HG03521 (cell line): ENCODE measurements around the gene ESAM.

Experiments used
- ATAC-seq: cut with Tn5 transposase; IDR thresholded peaks from one replicate; pipeline ENCODE4 v1.9.1; 2021; ENCODE audit warnings: mild to moderate bottlenecking, moderate library complexity; ENCODE audit not compliant: unreplicated experiment

The ESAM gene

DNA sequence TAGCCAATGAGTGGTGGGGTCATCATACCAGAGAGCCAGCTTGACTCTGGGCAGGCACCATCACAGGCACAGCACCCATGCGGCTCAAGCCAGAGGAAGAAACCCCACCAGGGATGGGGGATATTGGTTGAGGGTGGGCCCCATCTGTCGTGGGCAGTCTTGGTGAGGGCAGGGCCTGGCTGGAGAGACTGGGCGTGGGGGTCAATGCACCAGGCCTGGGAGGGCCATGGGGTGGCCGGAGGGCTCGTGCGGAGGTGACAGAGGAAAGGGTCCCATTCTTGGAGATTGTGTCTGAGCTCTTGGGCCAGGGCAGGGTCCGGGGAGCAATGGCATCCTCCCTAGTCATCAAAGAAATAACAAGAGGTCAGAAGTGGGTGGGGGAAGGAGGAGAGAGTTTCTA, 8.5 kb downstream of the ESAM start:
- ATAC-seq = no peak

DNA sequence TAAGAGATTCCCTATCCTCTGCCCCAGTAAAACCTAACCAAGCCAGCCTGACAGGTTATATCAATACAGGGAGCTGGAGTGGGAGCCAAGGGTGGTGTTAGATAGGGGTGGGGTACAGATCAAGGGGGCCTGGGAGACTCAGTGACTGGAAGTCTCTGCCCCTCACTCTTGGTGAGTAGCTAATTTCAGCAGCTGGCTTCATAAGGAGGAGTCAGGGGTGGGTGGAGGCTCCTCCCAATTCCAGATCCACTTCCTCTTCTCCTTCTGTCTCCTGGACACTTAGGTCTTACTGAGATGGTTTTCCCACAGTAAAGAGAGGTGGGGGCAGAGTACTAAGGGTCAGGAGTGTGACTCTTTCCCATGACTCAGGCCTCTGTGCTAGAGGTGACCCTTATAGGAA, 8.9 kb downstream of the ESAM start:
- no peak for ATAC-seq

- no peak for ATAC-seq
Observed at GRCh38 chr11:124752471-124753102, 9.5 kb downstream of the ESAM start.

DNA sequence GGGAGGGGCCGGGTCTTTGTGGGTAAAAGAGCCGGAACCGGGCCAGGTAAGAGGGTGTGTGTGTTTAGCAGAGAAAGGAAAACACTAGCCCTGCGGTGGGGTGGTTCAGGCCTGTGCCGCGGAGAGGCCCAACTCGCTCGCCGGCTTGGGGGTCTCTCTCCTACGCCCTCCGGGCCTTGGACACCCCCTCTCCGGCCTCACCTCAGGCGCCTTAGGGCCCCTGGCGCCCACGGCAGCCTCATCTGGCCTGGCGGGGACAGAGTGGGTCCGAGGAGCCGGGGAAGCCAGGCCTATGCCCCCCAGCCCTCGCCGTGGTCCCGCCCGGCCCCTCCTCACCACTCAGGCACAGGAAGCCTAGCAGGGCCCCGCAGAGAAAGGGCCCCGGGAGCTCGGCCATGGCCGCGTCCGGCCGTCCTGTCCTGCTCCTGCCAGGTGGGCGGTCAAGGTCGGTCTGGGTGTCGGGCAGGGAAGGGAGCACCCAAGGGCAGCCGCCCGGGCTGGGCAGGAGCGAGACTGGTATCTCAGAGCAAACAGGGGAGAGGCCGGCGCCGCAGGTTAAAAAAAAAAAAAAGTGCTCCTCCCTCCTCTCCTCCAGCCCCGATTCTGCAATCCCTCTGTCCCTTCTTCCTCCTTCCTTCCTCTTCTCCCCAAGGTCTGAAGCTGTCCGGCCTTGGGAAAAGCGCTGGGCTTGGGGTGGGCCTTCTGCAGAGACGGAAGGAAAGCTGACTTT, 10.2 kb downstream of the ESAM start, which contains the start of gene VSIG2:
Gene VSIG2, minus strand, starts transcription at position 515 of the 730 bp plus-strand sequence. Its CDS starts 118 bp downstream, at position 397.
- ATAC-seq = no peak

- ATAC-seq = no peak
Observed at GRCh38 chr11:124751391-124751740, 10.7 kb downstream of the ESAM start.

DNA sequence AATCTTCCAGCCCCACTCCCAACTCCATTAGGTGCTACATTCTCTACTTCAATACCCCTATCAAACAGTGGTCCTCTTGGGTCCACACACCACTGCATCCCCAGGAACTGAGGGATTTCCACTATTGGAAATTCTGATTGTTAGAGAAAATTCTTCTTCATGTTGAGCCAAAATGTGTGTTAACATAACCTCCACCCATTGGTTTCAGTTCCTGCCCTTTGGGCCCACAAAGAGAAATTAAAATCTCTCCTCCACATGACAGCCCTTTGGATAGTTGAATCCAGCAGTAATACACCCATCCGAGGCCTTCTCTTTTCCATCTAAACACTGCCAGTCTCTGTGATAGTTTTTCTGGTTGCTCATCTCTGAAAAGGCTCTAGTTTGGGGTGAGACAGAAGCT, 12.2 kb downstream of the ESAM start:
- no peak for ATAC-seq

GRCh38 chr11:124748481-124749343, 13.4 kb downstream of the ESAM start:
- ATAC-seq = no peak

GRCh38 chr11:124748100-124748418, 14.0 kb downstream of the ESAM start:
- ATAC-seq = no peak

DNA sequence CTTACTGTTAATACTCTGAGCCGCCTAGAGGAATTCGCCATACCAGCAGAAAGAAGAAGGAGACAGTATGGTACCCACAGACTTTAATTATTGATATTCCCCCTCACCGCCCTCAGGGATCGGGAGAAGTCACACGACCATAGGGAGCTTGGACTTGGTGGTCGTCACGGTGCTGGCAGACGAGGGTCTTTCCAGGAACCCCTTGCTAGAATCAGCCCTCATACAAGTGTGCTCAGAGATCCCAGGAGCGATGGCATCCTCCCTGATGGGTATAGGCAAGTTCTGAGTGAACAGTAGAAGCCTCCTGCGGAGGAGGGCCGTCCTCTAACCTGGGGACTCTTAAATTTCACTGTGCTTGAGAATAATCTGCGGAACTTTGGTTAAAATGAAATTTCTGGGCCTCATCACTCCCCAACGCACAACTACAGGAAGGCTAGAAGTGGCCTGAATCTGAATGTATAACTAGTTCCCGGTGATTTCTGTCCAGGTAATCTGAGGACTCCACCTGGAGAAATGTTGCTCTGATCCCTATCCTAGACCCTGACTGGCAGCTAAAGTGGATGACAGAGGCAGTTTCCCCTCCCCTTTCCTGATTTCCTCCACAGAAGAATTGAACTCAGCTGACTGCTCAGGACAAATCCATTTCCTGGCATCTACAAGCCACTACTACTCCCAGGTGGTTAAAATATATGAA, 14.5 kb downstream of the ESAM start:
- ATAC-seq = no peak

DNA sequence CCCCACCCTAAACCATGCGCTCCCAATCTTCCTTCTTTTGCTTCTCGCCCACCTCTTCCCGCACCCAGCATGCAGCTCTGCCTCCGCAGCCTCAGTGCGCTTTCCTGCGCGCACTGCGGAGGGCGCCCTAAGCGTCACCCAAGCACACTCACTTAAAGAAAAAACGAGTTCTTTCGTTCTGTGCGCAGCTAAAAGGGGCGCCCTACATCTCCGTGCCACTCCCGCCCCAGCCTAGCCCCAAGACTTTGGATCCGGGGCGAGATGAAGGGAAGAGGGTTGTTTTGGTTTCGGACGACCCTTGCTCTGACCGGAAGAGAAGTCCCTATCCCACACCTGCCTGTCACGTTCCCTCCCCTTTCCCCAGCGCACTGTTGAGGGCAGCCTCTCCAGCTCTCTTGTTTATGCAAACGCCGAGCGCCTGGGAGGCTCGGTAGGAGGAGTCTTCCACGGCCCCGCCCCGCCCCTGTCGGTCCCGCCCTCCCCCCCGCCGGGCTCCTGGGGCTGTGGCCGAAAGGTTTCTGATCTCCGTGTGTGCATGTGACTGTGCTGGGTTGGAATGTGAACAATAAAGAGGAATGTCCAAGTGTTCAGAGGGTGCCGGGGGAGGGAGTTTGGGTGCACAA, 15.4 kb downstream of the ESAM start:
- peak; percentile 89 for ATAC-seq

GRCh38 chr11:124745835-124746620, 16.1 kb downstream of the ESAM start:
- peak; percentile 17 for ATAC-seq

- no peak for ATAC-seq
Observed at GRCh38 chr11:124745270-124745834, 16.7 kb downstream of the ESAM start.

GRCh38 chr11:124743050-124743449, 19.0 kb downstream of the ESAM start:
- no peak for ATAC-seq

- no peak for ATAC-seq
Observed at GRCh38 chr11:124742555-124742954, 19.5 kb downstream of the ESAM start.

DNA sequence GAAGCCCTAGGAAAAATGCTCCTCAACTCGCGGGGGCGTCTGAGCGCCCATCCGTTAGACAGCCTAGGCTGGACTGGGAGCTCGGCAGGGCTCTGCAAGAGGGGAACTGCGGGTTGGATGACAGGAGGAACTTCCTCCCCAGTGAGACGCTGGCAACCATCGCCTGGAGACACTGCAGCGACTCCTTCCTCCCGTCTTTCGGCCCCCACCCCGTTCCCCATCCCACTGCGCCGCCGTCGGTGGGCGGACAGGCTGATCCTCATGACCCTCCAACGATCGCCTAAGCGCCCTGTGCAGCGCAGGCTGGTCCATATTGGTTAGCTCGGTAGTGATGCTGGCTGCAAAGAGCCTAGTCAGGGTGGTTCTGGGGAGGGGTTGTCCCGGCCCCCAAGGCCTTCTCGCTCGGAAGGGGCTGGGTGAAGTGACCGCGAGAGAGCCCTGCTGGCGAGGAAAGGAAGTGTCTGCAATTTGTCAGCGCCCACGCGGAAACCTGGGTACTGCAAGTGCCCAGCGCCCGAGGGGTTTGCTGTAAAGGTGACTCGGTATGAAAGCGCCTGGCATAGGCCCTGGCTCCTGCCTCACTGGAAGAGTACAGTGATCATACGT, 21.7 kb downstream of the ESAM start:
- peak; percentile 37 for ATAC-seq

GRCh38 chr11:124739479-124740276, 22.4 kb downstream of the ESAM start, which contains the start of gene NRGN:
NRGN (plus strand) TSS chr11:124739942; CDS start chr11:124740085, 143 bp downstream.
- ATAC-seq = peak; percentile 99

GRCh38 chr11:124738713-124739478, 23.2 kb downstream of the ESAM start:
- no peak for ATAC-seq
